GM10847 (cell line): ENCODE data around the gene FOXP3.

Experiments
- POLR2A ChIP-seq: IDR thresholded peaks from 2 replicates; pipeline ENCODE4 v1.6.1; 2011; ENCODE audit not compliant: insufficient read length; ENCODE audit errors: extremely low read depth

FOXP3 gene

GRCh38 chrX:49212209-49212608 lies 52.3 kb downstream of the FOXP3 start:
- TF ChIP-seq POLR2A = no peak

GRCh38 chrX:49211074-49211473 lies 53.4 kb downstream of the FOXP3 start:
- no peak for TF ChIP-seq POLR2A

- no peak for TF ChIP-seq POLR2A
Observed at GRCh38 chrX:49210406-49210805, 54.1 kb downstream of the FOXP3 start.

GRCh38 chrX:49209434-49210251 lies 54.9 kb downstream of the FOXP3 start:
- TF ChIP-seq POLR2A = no peak

GRCh38 chrX:49208399-49208798 lies 56.1 kb downstream of the FOXP3 start:
- TF ChIP-seq POLR2A = no peak

GRCh38 chrX:49206543-49206942 lies 58.0 kb downstream of the FOXP3 start:
- no peak for TF ChIP-seq POLR2A

GRCh38 chrX:49205443-49205842 lies 59.1 kb downstream of the FOXP3 start:
- no peak for TF ChIP-seq POLR2A

- TF ChIP-seq POLR2A = no peak
Observed at GRCh38 chrX:49204709-49205108, 59.8 kb downstream of the FOXP3 start.

- TF ChIP-seq POLR2A = no peak
Observed at GRCh38 chrX:49204017-49204416, 60.5 kb downstream of the FOXP3 start.

GRCh38 chrX:49203536-49203935 lies 61.0 kb downstream of the FOXP3 start:
- no peak for TF ChIP-seq POLR2A

GRCh38 chrX:49202022-49202421 lies 62.5 kb downstream of the FOXP3 start:
- TF ChIP-seq POLR2A = no peak
